ENCODE measurements around the gene TEC. TPM values are rescaled to one million over a fixed set of nuclear protein-coding genes. Genes with fewer than 3 reads are reported as not detected.

TEC gene
- total and polyA plus RNA-seq, 2 experiments from 2014 or later: 2.9 to 3.0 TPM

- TF ChIP-seq CTCF (conservative IDR thresholded peaks at IDR 0.05; ENCODE audit: low read depth in 2 of 2) (no peak), EZH2 (IDR thresholded peaks at IDR 0.05; ENCODE audit: low read depth, unreplicated experiment) (no peak), POLR2AphosphoS5 (IDR thresholded peaks at IDR 0.05; ENCODE audit: low read depth) (no peak)
Observed at GRCh38 chr4:48271626-48272025, 2.0 kb upstream of the TEC start (continued).

- Mint-ChIP-seq H3K27me3 (ENCODE audit: insufficient read depth, low read depth, poor library complexity) (peaks cover 6% of the 10 kb centered on the region), H3K4me1 (peaks cover 14% of the 10 kb centered on the region), H3K9me3 (peaks cover 19% of the 10 kb centered on the region), H3K4me3 (peak overlapping the region; percentile 98; the same call in 1 of the 3 replicates), H3K36me3 (ENCODE audit: low read depth) (peaks cover 12% of the 10 kb centered on the region; the same call in 2 of the 3 replicates), H3K27ac (no peak overlapping the region)
- DNase-seq (ENCODE audit: low spot score): no peak
- no peak overlapping the region for H3K4me3 ChIP-seq
- H3K9me2 ChIP-seq (ENCODE audit: insufficient read depth): peaks cover 3% of the 10 kb centered on the region; the same call in 1 of the 2 replicates
- H3K4me1 ChIP-seq (ENCODE audit: insufficient read depth): peaks cover 15% of the 10 kb centered on the region
- H3K79me2 ChIP-seq (replicated peaks; ENCODE audit: insufficient read depth): peaks cover 23% of the 10 kb centered on the region
- no peaks in the 10 kb centered on the region for H4K20me1 ChIP-seq (replicated peaks; ENCODE audit: insufficient read depth)
- no peak overlapping the region for H3K27ac ChIP-seq (ENCODE audit: low read depth)
- H2AFZ ChIP-seq: no peak overlapping the region
- ATAC-seq: no peak
- H3K27me3 ChIP-seq (ENCODE audit: insufficient read depth): no peaks in the 10 kb centered on the region
- H3K4me2 ChIP-seq: peak overlapping the region; percentile 78
- H3F3A ChIP-seq (replicated peaks; ENCODE audit: low read depth): peaks cover 10% of the 10 kb centered on the region
- no peaks in the 10 kb centered on the region; the same call in 1 of the 2 replicates for H3K36me3 ChIP-seq (ENCODE audit: insufficient read depth)
- TF ChIP-seq NANOG (IDR thresholded peaks at IDR 0.05; ENCODE audit: borderline replicate concordance) (no peak), ETS1 (IDR thresholded peaks at IDR 0.05) (no peak), POLR2AphosphoS5 (IDR thresholded peaks at IDR 0.05; ENCODE audit: low read depth) (no peak), STAT1 (IDR thresholded peaks at IDR 0.05; ENCODE audit: unreplicated experiment) (no peak), JUNB (IDR thresholded peaks at IDR 0.05; ENCODE audit: unreplicated experiment) (no peak), EZH2 (IDR thresholded peaks at IDR 0.05; ENCODE audit: low read depth, unreplicated experiment) (no peak), CREB1 (CRISPR knock-in tag; IDR thresholded peaks at IDR 0.05; ENCODE audit: low read depth) (no peak), ZNF462 (CRISPR knock-in tag; IDR thresholded peaks at IDR 0.05) (no peak), EZH2phosphoT487 (IDR thresholded peaks at IDR 0.05; ENCODE audit: unreplicated experiment) (no peak), CTCF (conservative IDR thresholded peaks at IDR 0.05; ENCODE audit: low read depth in 2 of 2) (no peak), ZNF114 (CRISPR knock-in tag; IDR thresholded peaks at IDR 0.05) (no peak), ZNF331 (CRISPR knock-in tag; IDR thresholded peaks at IDR 0.05; ENCODE audit: low read depth) (no peak)
Observed at GRCh38 chr4:48270951-48271473, 1.4 kb upstream of the TEC start.
